Heart left ventricle (tissue), 16 donors: ENCODE measurements around the gene CYP3A4. TPM values are rescaled to one million over a fixed set of nuclear protein-coding genes. Genes with fewer than 3 reads are reported as not detected.
"Not testable (repeated sequence)": the region's sequence is repeated elsewhere in the genome, so short reads cannot be mapped to it uniquely, and the experiment has no call there.

Experiments used
- ATAC-seq, 4 donors: fragments of 200-7000 bp; cut with Tn5 transposase; one replicate each; pipeline ENCODE4 v1.9.1; 2020 to 2022; ENCODE audit warnings: moderate library complexity in 4 of 4, mild to moderate bottlenecking in 3 of 4, moderate number of reproducible peaks in 1 of 4
- DNase-seq, 5 donors: peaks; one replicate each; pipeline ENCODE4 v3.0.0-alpha.2; 2020
- H3K27ac ChIP-seq, 12 donors: fragments of 200-600 bp; sonication (generic) in 4 of 12; one replicate each; pipeline versions ENCODE4 v1.5.0 to v1.8.0; 2016 to 2022; ENCODE audit warnings: mild to moderate bottlenecking in 2 of 12
- H3K27me3 ChIP-seq, 9 donors: fragments of 200-600 bp; sonication (generic) in 2 of 9; one replicate each; pipeline versions ENCODE4 v1.5.1 to v1.8.0; 2016 to 2022; ENCODE audit warnings: mild to moderate bottlenecking in 3 of 9
- H3K36me3 ChIP-seq, 9 donors: fragments of 200-600 bp; sonication (generic) in 2 of 9; one replicate each; pipeline versions ENCODE4 v1.5.0 to v1.8.0; 2018 to 2022; ENCODE audit warnings: mild to moderate bottlenecking in 2 of 9
- H3K4me1 ChIP-seq, 12 donors: fragments of 200-600 bp; sonication (generic) in 4 of 12; one replicate each; pipeline versions ENCODE4 v1.5.0 to v1.8.0; 2016 to 2022; ENCODE audit warnings: mild to moderate bottlenecking in 3 of 12
- H3K4me3 ChIP-seq, 12 donors: fragments of 200-600 bp; sonication (generic) in 4 of 12; one replicate each; pipeline versions ENCODE4 v1.5.0 to v1.8.0; 2017 to 2022; ENCODE audit warnings: mild to moderate bottlenecking in 9 of 12, moderate library complexity in 4 of 12
- H3K9me3 ChIP-seq, 12 donors: fragments of 200-600 bp; sonication (generic) in 4 of 12; one replicate each; pipeline versions ENCODE4 v1.5.0 to v1.8.0; 2016 to 2022; ENCODE audit warnings: mild to moderate bottlenecking in 1 of 12
- CTCF ChIP-seq, 12 donors: fragments of 200-600 bp; sonication (generic) in 4 of 12; IDR thresholded peaks; one replicate each; pipeline versions ENCODE4 v1.5.0 to v1.8.0; 2018 to 2022; ENCODE audit warnings: antibody characterized with exemption in 12 of 12, mild to moderate bottlenecking in 5 of 12
- POLR2A ChIP-seq, 2 donors: fragments of 450-650 bp; IDR thresholded peaks; one replicate each; pipeline ENCODE4 v1.6.1; 2017; ENCODE audit warnings: antibody characterized with exemption in 2 of 2, mild to moderate bottlenecking in 2 of 2, moderate library complexity in 2 of 2
- WGBS, 4 donors: extraction: QIAGEN DNeasy Blood & Tissue Kit in 2 of 4; methylation state at CpG; one replicate each; pipeline versions ENCODE4 v1.1.5 to v1.1.7; 2013 to 2018; 5-methylcytosine and 5-hydroxymethylcytosine counted together
- intact Hi-C, 10 donors: fragments of 100-400 bp; cut with DNase I; formaldehyde crosslinking; loops; one replicate each; pipeline versions ENCODE4 v1.11.1 to v1.14.2; 2022
- polyA plus RNA-seq, 2 donors: library from polyadenylated mRNA; stranded (reverse); fragments of 200-250 nt; gene quantifications; one replicate each; pipeline ENCODE4 v1.2.3, GENCODE V29; 2013
- total RNA-seq, 9 donors: library from RNA; depleted of rRNA in 2 of 9; stranded (reverse); fragments of >200 nt in 2 of 9; fragmentation: NEBNext Ultra II Directional in 3 of 9; extraction: Animal tissue kit (Norgen Biotek cat#: 25700) in 3 of 9; gene quantifications; one replicate each; pipeline versions ENCODE4 v1.1.0 to v1.2.4, GENCODE V29; 2016 to 2023
- donor health status: ischemic (EF 13 %, LVEDD 7.1; RV severe dilation, severe dysfunction).
- donor health status: healthy with polysubstance abuse.
- donor health status: DM: no; HTN: yes; CAD: no.
- donor health status: DM: no; HTN: no; CAD: no.
- donor health status: ischemic (EF 25% LVEDD 6.9; RV normal size, moderate dysfunction).
- donor health status: ischemic (EF 25% LVEDD 5.7; RV mildly dilated, moderate dysfunction).
- donor health status: healthy.
- donor health status: DM: yes; HTN: yes; CAD: no.
- donor health status: ischemic (EF 35%, LVEDD 5.7; RV mildly dilated, moderate dysfunction).
- donor health status: nonischemic (EF 11% LVEDD 7.7; RV severe dilation, severe dysfunction).
- donor health status: DM: yes; HTN: yes; CAD: no.
- donor health status: PGD.
- donor health status: ischemic (EF 29% LVEDD 5.4; RV normal size, mild dysfunction).
- donor health status: nonischemic (EF 23%, LVEDD 6.1; RV moderate dilation, normal function).

Gene CYP3A4
- total and polyA plus RNA-seq, 11 donors: 0.03 to 0.56 TPM; not detected in 9

- ATAC-seq (no peak), DNase-seq (no peak)
- intact Hi-C loops: no loop called here
- no peaks in the 10 kb centered on the region for H3K4me1 ChIP-seq
- 68 to 77% (median 70%) methylated on average over 3 of the region's 3 CpGs for WGBS, 4 donors
- H3K27ac ChIP-seq: no peak overlapping the region
- no peaks in the 10 kb centered on the region for H3K36me3 ChIP-seq
- H3K9me3 ChIP-seq: peaks cover 0 to 26% (median 6%) of the 10 kb centered on the region in 12 donors
- H3K27me3 ChIP-seq: no peaks in the 10 kb centered on the region
- TF ChIP-seq CTCF (IDR thresholded peaks at IDR 0.05): no peak
- no peak for TF ChIP-seq POLR2A (IDR thresholded peaks at IDR 0.05)
- no peak overlapping the region for H3K4me3 ChIP-seq
Measured at GRCh38 chr7:99806839-99807478, 23.0 kb upstream of the CYP3A4 start.

GRCh38 chr7:99805641-99806040 lies 21.7 kb upstream of the CYP3A4 start:
- H3K27me3 ChIP-seq: no peaks in the 10 kb centered on the region
- no peak overlapping the region for H3K4me3 ChIP-seq
- H3K4me1 ChIP-seq: no peaks in the 10 kb centered on the region
- 75 to 83% (median 81%) methylated on average over 2 of the region's 2 CpGs for WGBS, 4 donors
- intact Hi-C loops: no loop called here
- H3K27ac ChIP-seq: no peak overlapping the region
- H3K36me3 ChIP-seq: no peaks in the 10 kb centered on the region
- DNase-seq (no peak), ATAC-seq (no peak)
- H3K9me3 ChIP-seq: peaks cover 0 to 26% (median 6%) of the 10 kb centered on the region in 12 donors
- TF ChIP-seq CTCF (IDR thresholded peaks at IDR 0.05): no peak
- no peak for TF ChIP-seq POLR2A (IDR thresholded peaks at IDR 0.05)

- H3K27me3 ChIP-seq, H3K4me3 ChIP-seq, ATAC-seq, H3K27ac ChIP-seq, H3K36me3 ChIP-seq, intact Hi-C loops, DNase-seq, H3K4me1 ChIP-seq: not testable (repeated sequence)
- H3K9me3 ChIP-seq: peaks cover 0 to 40% (median 6%) of the 10 kb centered on the region in 12 donors
- WGBS, 4 donors: 79 to 91% (median 86%) methylated on average over 6 of the region's 6 CpGs
Measured at GRCh38 chr7:99803118-99803517, 19.1 kb upstream of the CYP3A4 start.

- H3K27me3 ChIP-seq, H3K36me3 ChIP-seq, ATAC-seq, H3K4me3 ChIP-seq, DNase-seq, intact Hi-C loops, H3K4me1 ChIP-seq, H3K27ac ChIP-seq: not testable (repeated sequence)
- 63 to 85% (median 73%) methylated on average over 2 to 3 of the region's 3 CpGs for WGBS, 4 donors
- peaks cover 0 to 40% (median 6%) of the 10 kb centered on the region in 12 donors for H3K9me3 ChIP-seq
Measured at GRCh38 chr7:99801407-99801806, 17.4 kb upstream of the CYP3A4 start.

DNA sequence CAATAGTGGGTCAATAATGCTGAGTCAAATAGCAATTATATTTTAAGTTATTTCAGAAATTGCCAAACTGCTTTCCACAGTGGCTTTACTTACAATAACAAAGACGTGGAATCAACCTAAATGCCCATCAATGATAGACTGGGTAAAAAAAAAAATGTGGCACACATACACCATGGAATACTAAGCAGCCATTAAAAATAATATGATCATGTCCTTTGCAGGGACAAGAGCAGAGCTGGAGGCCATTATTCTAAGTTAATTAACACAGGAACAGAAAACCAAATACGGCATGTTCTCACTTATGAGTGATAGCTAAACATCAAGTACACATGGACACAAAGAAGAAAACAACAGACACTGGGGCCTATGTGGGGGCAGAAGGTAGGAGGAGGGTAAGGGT lies 15.0 kb upstream of the CYP3A4 start:
- intact Hi-C loops: no loop called here

GRCh38 chr7:99795864-99796263 lies 11.9 kb upstream of the CYP3A4 start:
- intact Hi-C loops, ATAC-seq, DNase-seq: not testable (repeated sequence)

More for the DNA sequence above, 15.0 kb upstream of the CYP3A4 start:
- Histone ChIP-seq H3K36me3 (no peaks in the 10 kb centered on the region), H3K27ac (no peak overlapping the region), H3K4me1 (no peaks in the 10 kb centered on the region), H3K4me3 (no peak overlapping the region), H3K9me3 (peaks cover 0 to 23% (median 0%) of the 10 kb centered on the region in 12 donors), H3K27me3 (no peaks in the 10 kb centered on the region)
- no peak for DNase-seq
- no peak for TF ChIP-seq POLR2A (IDR thresholded peaks at IDR 0.05)
- no peak for TF ChIP-seq CTCF (IDR thresholded peaks at IDR 0.05)
- 72 to 80% (median 77%) methylated on average over 2 of the region's 2 CpGs for WGBS, 4 donors
- ATAC-seq: no peak

More at GRCh38 chr7:99795864-99796263, 11.9 kb upstream of the CYP3A4 start:
- 50 to 97% (median 94%) methylated on average over 2 of the region's 2 CpGs for WGBS, 4 donors
- not testable (repeated sequence) for H3K36me3 ChIP-seq, H3K27ac ChIP-seq, H3K4me1 ChIP-seq, H3K27me3 ChIP-seq, H3K4me3 ChIP-seq
- H3K9me3 ChIP-seq: peaks cover 0 to 19% (median 0%) of the 10 kb centered on the region in 12 donors
